Esophagus muscularis mucosa (tissue), 4 donors: Measurements from ENCODE around the gene UBL5. TPM values are rescaled to one million over a fixed set of nuclear protein-coding genes. Genes with fewer than 3 reads are reported as not detected.

ENCODE experiments used
- DNase-seq: peaks from one replicate; pipeline ENCODE4 v3.0.0-alpha.2; 2017; ENCODE audit errors: extremely low spot score
- H3K27ac ChIP-seq, 4 donors: fragments of 200-600 bp; sonication (generic); replicated peaks in 1 of 4; 1 replicate in 3 of 4; 2 replicates in 1 of 4; pipeline ENCODE4 v1.5.1; 2016 to 2019; ENCODE audit warnings: mild to moderate bottlenecking in 1 of 4
- H3K27me3 ChIP-seq, 4 donors: fragments of 200-600 bp; sonication (generic); one replicate each; pipeline versions ENCODE4 v1.5.1 to v1.6.0; 2016 to 2019
- H3K36me3 ChIP-seq, 4 donors: fragments of 200-600 bp; sonication (generic); one replicate each; pipeline ENCODE4 v1.5.1; 2016 to 2019
- H3K4me1 ChIP-seq, 4 donors: fragments of 200-600 bp; sonication (generic); one replicate each; pipeline ENCODE4 v1.5.1; 2016 to 2019
- H3K4me3 ChIP-seq, 4 donors: fragments of 200-600 bp; sonication (generic); 1 replicate in 2 of 4; 2 replicates in 2 of 4; pipeline ENCODE4 v1.5.1; 2016 to 2019; ENCODE audit warnings: mild to moderate bottlenecking in 4 of 4, moderate library complexity in 1 of 4
- H3K9me3 ChIP-seq, 4 donors: fragments of 200-600 bp; sonication (generic); 1 replicate in 3 of 4; 2 replicates in 1 of 4; pipeline ENCODE4 v1.5.1; 2016 to 2019
- EP300 ChIP-seq: sonication (generic); formaldehyde crosslinking; IDR thresholded peaks from one replicate; pipeline ENCODE4 v1.6.1; 2017; ENCODE audit warnings: antibody characterized with exemption
- POLR2A ChIP-seq: fragments of 450-650 bp; IDR thresholded peaks from one replicate; pipeline ENCODE4 v1.6.1; 2017; ENCODE audit warnings: antibody characterized with exemption, moderate library complexity, mild to moderate bottlenecking, low read depth
- POLR2AphosphoS5 ChIP-seq, 2 donors: sonication (generic); formaldehyde crosslinking; IDR thresholded peaks; one replicate each; pipeline ENCODE4 v1.6.1; 2017; ENCODE audit warnings: antibody characterized with exemption in 2 of 2
- WGBS: methylation state at CpG from one replicate; pipeline ENCODE4 v1.1.5; 2018; 5-methylcytosine and 5-hydroxymethylcytosine counted together
- intact Hi-C: fragments of 100-400 bp; cut with DNase I; formaldehyde crosslinking; loops from one replicate; pipeline ENCODE4 v1.15.1; 2023
- total RNA-seq, 4 donors: library from RNA; depleted of rRNA; stranded (reverse); fragments of >200 nt; gene quantifications; one replicate each; pipeline versions ENCODE4 v1.1.0 to v1.2.1, GENCODE V29; 2016
- TF ChIP-seq, protein P1 (sequence below), 3 experiments: fragments of 200-600 bp in 2 of 3; fragments of 450-650 bp in 1 of 3; sonication (generic) in 2 of 3; IDR thresholded peaks; one replicate each; pipeline ENCODE4 v1.5.1; 2017 to 2019; ENCODE audit warnings: antibody characterized with exemption in 3 of 3, mild to moderate bottlenecking in 2 of 3, moderate library complexity in 1 of 3

The UBL5 gene
- total RNA-seq, 4 donors from 2014 or later = 297 to 717 (median 464) TPM

DNA sequence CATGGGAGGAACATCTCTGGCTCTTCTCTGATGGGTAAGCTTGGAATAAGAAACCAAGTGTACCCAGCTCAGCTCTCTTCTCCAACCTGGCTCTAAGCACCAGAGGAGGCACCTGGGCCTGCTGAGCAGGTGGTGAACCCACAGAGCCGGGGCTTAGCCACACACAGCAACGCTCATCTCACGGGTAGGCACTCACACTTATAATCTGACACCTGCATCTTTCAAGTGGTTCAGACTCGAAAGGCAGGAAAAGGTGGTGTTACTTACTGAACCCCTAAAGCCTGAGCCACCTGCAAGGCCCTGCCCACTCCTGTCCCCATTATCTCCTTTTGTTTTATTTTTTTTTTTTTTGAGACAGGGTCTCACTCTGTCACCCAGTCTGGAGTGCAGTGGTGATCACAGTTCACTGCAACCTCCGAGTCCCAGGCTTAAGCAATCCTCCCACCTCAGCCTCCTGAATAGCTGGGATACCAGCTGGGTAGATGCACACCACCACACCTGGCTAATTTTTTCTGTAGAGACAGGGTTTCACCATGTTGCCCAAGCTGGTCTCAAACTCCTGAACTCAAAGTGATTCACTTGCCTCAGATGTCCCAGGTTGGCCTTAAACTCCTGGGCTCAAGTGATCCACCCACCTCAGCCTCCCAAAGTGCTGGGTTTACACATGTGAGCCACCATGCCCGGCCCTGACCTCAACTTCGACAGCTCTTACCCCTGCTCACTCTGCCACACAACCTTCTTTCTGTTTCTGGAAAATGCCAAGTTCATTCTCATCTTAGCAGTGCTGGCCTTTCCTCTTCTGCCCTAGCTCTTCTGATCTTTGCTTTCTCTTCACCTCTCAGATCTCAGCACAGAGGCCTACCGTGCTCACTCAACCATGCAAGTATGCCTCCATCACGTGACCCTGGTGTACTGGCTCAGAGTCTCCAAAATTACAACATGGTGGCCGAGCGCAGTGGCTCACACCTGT lies 18.6 kb upstream of the UBL5 start:
- no peak overlapping the region for H3K4me3 ChIP-seq
- intact Hi-C loops = no loop called here
- no peaks in the 10 kb centered on the region for H3K9me3 ChIP-seq
- no peaks in the 10 kb centered on the region for H3K27me3 ChIP-seq
- 95% methylated on average over 11 of the region's 11 CpGs for WGBS
- TF ChIP-seq EP300 (no peak), POLR2A (no peak), POLR2AphosphoS5 (IDR thresholded peaks at IDR 0.05) (no peak)
- TF ChIP-seq, protein P1, sequence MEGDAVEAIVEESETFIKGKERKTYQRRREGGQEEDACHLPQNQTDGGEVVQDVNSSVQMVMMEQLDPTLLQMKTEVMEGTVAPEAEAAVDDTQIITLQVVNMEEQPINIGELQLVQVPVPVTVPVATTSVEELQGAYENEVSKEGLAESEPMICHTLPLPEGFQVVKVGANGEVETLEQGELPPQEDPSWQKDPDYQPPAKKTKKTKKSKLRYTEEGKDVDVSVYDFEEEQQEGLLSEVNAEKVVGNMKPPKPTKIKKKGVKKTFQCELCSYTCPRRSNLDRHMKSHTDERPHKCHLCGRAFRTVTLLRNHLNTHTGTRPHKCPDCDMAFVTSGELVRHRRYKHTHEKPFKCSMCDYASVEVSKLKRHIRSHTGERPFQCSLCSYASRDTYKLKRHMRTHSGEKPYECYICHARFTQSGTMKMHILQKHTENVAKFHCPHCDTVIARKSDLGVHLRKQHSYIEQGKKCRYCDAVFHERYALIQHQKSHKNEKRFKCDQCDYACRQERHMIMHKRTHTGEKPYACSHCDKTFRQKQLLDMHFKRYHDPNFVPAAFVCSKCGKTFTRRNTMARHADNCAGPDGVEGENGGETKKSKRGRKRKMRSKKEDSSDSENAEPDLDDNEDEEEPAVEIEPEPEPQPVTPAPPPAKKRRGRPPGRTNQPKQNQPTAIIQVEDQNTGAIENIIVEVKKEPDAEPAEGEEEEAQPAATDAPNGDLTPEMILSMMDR (IDR thresholded peaks at IDR 0.05) = no peak
- peaks cover 30 to 81% (median 73%) of the 10 kb centered on the region in 4 donors for H3K36me3 ChIP-seq
- H3K27ac ChIP-seq = no peak overlapping the region
- H3K4me1 ChIP-seq = no peaks in the 10 kb centered on the region
- DNase-seq = no peak

DNA sequence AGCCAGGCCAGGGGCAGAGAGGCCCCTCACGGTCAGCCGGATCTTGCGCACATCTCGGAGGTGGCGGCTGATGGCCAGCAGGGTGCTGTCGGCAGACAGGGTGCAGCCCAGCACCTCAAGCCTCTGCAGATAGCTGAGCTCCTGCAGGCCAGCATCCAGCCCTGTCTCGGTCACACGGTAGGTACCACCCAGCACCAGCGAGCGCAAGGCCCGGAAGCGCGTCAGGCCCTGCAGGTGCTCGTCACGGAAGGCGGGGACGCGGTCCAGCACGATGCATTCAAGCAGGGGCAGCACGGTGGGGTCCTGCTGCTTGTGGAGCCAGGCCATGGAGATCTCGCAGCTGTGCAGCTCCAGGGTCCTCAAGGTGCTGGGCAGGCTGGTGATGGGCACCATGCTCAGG lies 16.6 kb upstream of the UBL5 start:
- peaks cover 0 to 5% (median 2%) of the 10 kb centered on the region in 4 donors for H3K4me1 ChIP-seq
- no peak overlapping the region for H3K4me3 ChIP-seq
- no peak for DNase-seq
- WGBS = 97% methylated on average over 15 of the region's 21 CpGs
- TF ChIP-seq EP300 (no peak), POLR2AphosphoS5 (IDR thresholded peaks at IDR 0.05) (no peak), POLR2A (no peak)
- TF ChIP-seq, protein P1 (IDR thresholded peaks at IDR 0.05) = no peak
- H3K36me3 ChIP-seq = peaks cover 30 to 90% (median 68%) of the 10 kb centered on the region in 4 donors
- H3K9me3 ChIP-seq = no peaks in the 10 kb centered on the region
- intact Hi-C loops = no loop called here
- H3K27ac ChIP-seq = no peak overlapping the region
- H3K27me3 ChIP-seq = no peaks in the 10 kb centered on the region

DNA sequence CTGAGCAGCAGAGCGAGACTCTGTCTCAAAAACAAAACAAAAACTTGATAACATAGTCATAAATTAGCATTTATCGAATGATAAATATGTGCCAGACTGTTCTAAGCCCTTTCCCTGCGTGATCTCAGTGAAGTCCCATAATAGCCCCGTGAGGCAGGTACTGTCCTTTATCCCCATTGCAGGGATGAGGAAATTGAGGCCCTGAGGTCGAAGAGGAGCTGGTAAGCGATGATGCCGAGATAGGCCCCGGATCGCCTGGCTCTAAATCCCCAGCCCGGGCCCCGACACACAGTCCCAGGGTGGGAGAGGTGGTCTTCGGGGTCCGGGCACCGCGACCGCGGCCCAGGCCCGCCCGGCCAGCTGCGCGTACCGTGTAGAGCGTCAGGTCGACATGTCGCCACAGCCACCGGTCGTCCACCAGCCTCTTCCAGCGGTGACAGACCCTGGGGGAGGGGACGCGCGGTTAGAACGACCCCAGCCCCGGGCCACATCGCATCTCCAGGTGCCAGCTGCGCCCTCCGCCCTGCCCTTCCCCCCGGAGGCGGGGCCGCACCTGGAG lies 9.5 kb upstream of the UBL5 start:
- 18% methylated on average over 7 of the region's 39 CpGs for WGBS

DNA sequence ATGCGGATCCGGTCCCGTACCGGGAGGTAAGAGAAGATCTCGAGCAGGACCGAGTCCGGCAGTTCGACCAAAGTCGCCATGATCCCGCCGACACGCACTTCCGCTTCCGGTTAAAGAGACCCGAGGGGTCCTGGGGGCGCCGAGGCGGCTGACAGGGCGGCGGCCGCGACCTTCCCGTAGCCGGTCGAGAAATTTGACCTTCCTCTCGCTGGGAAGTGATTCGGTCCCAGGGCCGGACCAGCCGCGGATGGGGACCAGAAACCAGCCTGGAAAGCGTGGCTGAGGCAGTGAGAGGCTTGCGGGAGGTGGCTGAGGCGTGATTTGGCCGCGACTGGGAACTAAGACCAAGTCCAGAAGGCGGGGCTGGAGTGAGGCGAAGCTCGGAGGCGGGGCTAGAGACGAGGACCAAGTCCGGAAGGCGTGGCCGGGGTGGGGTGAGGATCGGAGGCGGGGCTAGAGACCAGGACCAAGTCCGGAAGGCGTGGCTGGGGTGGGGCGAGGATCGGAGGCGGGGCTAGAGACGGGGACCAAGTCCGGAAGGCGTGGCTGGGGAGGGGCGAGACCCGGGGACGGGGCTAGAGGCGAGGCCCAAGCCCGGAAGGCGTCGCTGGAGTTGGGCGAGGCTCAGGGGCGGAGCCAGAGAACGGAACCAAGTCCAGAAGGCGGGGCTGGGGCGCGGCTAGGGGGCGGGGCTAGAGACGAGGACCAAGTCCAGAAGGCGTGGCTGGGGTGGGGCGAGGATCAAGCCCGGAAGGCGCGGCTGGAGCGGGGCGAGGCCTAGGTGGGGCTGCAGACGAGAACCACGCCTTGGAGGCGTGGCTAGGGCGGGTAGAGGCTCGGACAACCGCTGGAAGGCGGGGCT lies 8.8 kb upstream of the UBL5 start, which contains the start of gene FBXL12:
FBXL12 (minus strand) TSS at position 346 of the 862 bp plus-strand sequence; CDS start at position 80, 266 bp downstream.
- DNase-seq = peak; percentile 100
- Histone ChIP-seq H3K4me1 (peaks cover 12 to 36% (median 30%) of the 10 kb centered on the region in 4 donors), H3K4me3 (peak within 1 kb of the TSS; percentile 92 to 99 (median 94)), H3K27me3 (no peaks in the 10 kb centered on the region), H3K36me3 (peaks cover 0 to 18% (median 3%) of the 10 kb centered on the region in 4 donors), H3K27ac (peak within 1 kb of the TSS; percentile 92 to 95 (median 92)), H3K9me3 (peaks cover 0 to 4% (median 0%) of the 10 kb centered on the region in 4 donors)
- TF ChIP-seq POLR2A = peak; percentile 54
- TF ChIP-seq EP300 = no peak
- peak; percentile 81 to 95 for TF ChIP-seq POLR2AphosphoS5 (IDR thresholded peaks at IDR 0.05)
- TF ChIP-seq, protein P1 (IDR thresholded peaks at IDR 0.05) = no peak
- intact Hi-C loops = no loop called here
- WGBS = 0% methylated on average over 52 of the region's 82 CpGs

More for the DNA sequence above, 9.5 kb upstream of the UBL5 start:
- TF ChIP-seq POLR2AphosphoS5 (IDR thresholded peaks at IDR 0.05) = no peak
- H3K4me3 ChIP-seq = peak overlapping the region; percentile 92 to 99 (median 94)
- peaks cover 12 to 36% (median 30%) of the 10 kb centered on the region in 4 donors for H3K4me1 ChIP-seq
- H3K27ac ChIP-seq = peak overlapping the region; percentile 92 to 95 (median 92)
- intact Hi-C loops = no loop called here
- no peak for DNase-seq
- H3K27me3 ChIP-seq = no peaks in the 10 kb centered on the region
- H3K36me3 ChIP-seq = peaks cover 0 to 25% (median 10%) of the 10 kb centered on the region in 4 donors
- H3K9me3 ChIP-seq = peaks cover 0 to 4% (median 0%) of the 10 kb centered on the region in 4 donors
